Measurements from ENCODE around the gene SKOR1. TPM values are rescaled to one million over a fixed set of nuclear protein-coding genes. Genes with fewer than 3 reads are reported as not detected.

SKOR1 gene
- total and polyA plus RNA-seq, 9 donors: 0.05 to 1.2 (median 0.88) TPM

DNA sequence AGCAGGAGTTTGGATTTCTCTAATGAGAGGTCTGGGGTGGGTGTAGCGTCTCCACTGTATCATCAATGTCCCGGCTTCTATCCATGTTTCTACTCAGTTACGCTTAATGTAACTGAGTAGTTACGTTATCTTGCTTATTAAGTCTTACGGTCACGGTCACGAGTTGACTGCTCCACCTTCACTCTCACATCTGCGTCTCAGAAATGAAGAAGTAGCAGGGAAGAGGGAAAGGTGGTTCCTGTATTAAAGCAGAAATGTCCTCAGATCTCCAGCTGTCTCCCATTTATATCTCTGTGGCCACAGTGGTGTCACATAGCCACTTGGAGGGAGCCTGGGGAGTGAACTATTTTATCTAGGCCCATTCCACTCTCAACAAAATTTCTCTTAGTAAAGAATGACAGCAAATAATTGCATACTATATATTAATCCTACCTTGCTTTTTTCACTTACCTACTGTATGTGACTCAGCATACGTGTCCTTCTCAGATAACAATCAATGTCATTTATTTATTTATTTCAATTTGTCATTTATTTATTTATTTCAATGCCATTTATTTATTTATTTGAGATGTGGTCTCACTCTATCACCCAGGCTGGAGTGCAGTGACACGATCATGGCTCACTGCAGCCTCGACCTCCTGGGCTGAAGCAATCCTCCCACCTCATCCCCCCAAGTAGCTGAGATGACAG lies 54.3 kb downstream of the SKOR1 start:
- DNase-seq: no peak
- H3K27ac ChIP-seq: no peak overlapping the region

GRCh38 chr15:67880651-67881182 lies 55.4 kb downstream of the SKOR1 start:
- DNase-seq: no peak
- no peak overlapping the region for H3K4me3 ChIP-seq
- 78 to 84% (median 82%) methylated on average over 3 of the region's 3 CpGs for WGBS, 3 donors
- no peaks in the 10 kb centered on the region for H3K9me3 ChIP-seq
- TF ChIP-seq EP300 (IDR thresholded peaks at IDR 0.05): no peak
- no peak for TF ChIP-seq POLR2A (IDR thresholded peaks at IDR 0.05)
- no peak for TF ChIP-seq CTCF (IDR thresholded peaks at IDR 0.05)
- no peaks in the 10 kb centered on the region for H3K4me1 ChIP-seq (ENCODE audit: insufficient read depth)
- no peaks in the 10 kb centered on the region for H3K27me3 ChIP-seq
- H3K27ac ChIP-seq: no peak overlapping the region
- intact Hi-C loops (cut with DNase I): loop anchor here in 1 of 4 donors (10.0 kb wide), 1 partner anchor 174 kb away; the partner anchor contains the start of gene PIAS1
- H3K36me3 ChIP-seq: no peaks in the 10 kb centered on the region

More for the DNA sequence above, 54.3 kb downstream of the SKOR1 start:
- Histone ChIP-seq H3K9me3 (no peaks in the 10 kb centered on the region), H3K4me3 (no peak overlapping the region), H3K4me1 (ENCODE audit: insufficient read depth) (no peaks in the 10 kb centered on the region), H3K27me3 (no peaks in the 10 kb centered on the region), H3K36me3 (no peaks in the 10 kb centered on the region)
- TF ChIP-seq EP300 (IDR thresholded peaks at IDR 0.05) (no peak), CTCF (IDR thresholded peaks at IDR 0.05) (no peak), POLR2A (IDR thresholded peaks at IDR 0.05) (no peak)
- 89 to 90% (median 89%) methylated on average over 11 of the region's 11 CpGs for WGBS, 3 donors
- intact Hi-C loops (cut with DNase I): loop anchor here in 1 of 4 donors (10.0 kb wide), 1 partner anchor 175 kb away; the partner anchor contains the start of gene PIAS1

- TF ChIP-seq EP300 (IDR thresholded peaks at IDR 0.05): no peak
- TF ChIP-seq POLR2A (IDR thresholded peaks at IDR 0.05): no peak
- TF ChIP-seq CTCF (IDR thresholded peaks at IDR 0.05): no peak
- intact Hi-C loops (cut with DNase I): loop anchor here in 1 of 4 donors (10.0 kb wide), 1 partner anchor 172 kb away; the partner anchor contains the start of gene PIAS1
- Histone ChIP-seq H3K4me3 (no peak overlapping the region), H3K9me3 (no peaks in the 10 kb centered on the region), H3K4me1 (ENCODE audit: insufficient read depth) (no peaks in the 10 kb centered on the region), H3K36me3 (no peaks in the 10 kb centered on the region), H3K27ac (no peak overlapping the region), H3K27me3 (no peaks in the 10 kb centered on the region)
- DNase-seq: no peak
- 74 to 77% (median 76%) methylated on average over 8 of the region's 8 CpGs for WGBS, 3 donors
Observed at GRCh38 chr15:67882487-67883233, 57.4 kb downstream of the SKOR1 start.

- H3K4me1 ChIP-seq (ENCODE audit: insufficient read depth): no peaks in the 10 kb centered on the region
- no peak overlapping the region for H3K4me3 ChIP-seq
- TF ChIP-seq POLR2A (IDR thresholded peaks at IDR 0.05) (no peak), EP300 (IDR thresholded peaks at IDR 0.05) (no peak), CTCF (IDR thresholded peaks at IDR 0.05) (no peak)
- no peak for DNase-seq
- H3K9me3 ChIP-seq: no peaks in the 10 kb centered on the region
- H3K36me3 ChIP-seq: no peaks in the 10 kb centered on the region
- 59 to 75% (median 65%) methylated on average over 10 of the region's 10 CpGs for WGBS, 3 donors
- H3K27ac ChIP-seq: no peak overlapping the region
- intact Hi-C loops (cut with DNase I): loop anchor here in 1 of 4 donors (10.0 kb wide), 1 partner anchor 171 kb away; the partner anchor contains the start of gene PIAS1
- no peaks in the 10 kb centered on the region for H3K27me3 ChIP-seq
Observed at GRCh38 chr15:67883234-67883773, 58.0 kb downstream of the SKOR1 start.
